Stomach (tissue), 9 donors: ENCODE data around the gene TBPL2. TPM values are rescaled to one million over a fixed set of nuclear protein-coding genes. Genes with fewer than 3 reads are reported as not detected.

Experiments
- DNase-seq, 2 donors: peaks; one replicate each; pipeline versions ENCODE4 v3.0.0 to v3.0.0-alpha.2; 2013 to 2019
- H3K27ac ChIP-seq, 5 donors: fragments of 200-600 bp in 4 of 5; sonication (generic) in 4 of 5; one replicate each; pipeline ENCODE4 v1.5.1; 2013 to 2019; ENCODE audit warnings: mild to moderate bottlenecking in 1 of 5, moderate library complexity in 1 of 5
- H3K27me3 ChIP-seq, 3 donors: fragments of 200-600 bp; sonication (generic); one replicate each; pipeline ENCODE4 v1.5.1; 2017 to 2019; ENCODE audit warnings: mixed run types in 1 of 3
- H3K36me3 ChIP-seq, 4 donors: fragments of 200-600 bp; sonication (generic); 1 replicate in 3 of 4; 2 replicates in 1 of 4; pipeline ENCODE4 v1.5.1; 2016 to 2019
- H3K4me1 ChIP-seq, 4 donors: fragments of 200-600 bp; sonication (generic); one replicate each; pipeline ENCODE4 v1.5.1; 2016 to 2019
- H3K4me3 ChIP-seq, 4 donors: fragments of 200-600 bp; sonication (generic) in 3 of 4; one replicate each; pipeline ENCODE4 v1.5.1; 2016 to 2019; ENCODE audit warnings: mild to moderate bottlenecking in 1 of 4
- H3K9me3 ChIP-seq, 4 donors: fragments of 200-600 bp; sonication (generic); one replicate each; pipeline ENCODE4 v1.5.1; 2016 to 2019
- EP300 ChIP-seq: sonication (generic); formaldehyde crosslinking; IDR thresholded peaks from one replicate; pipeline ENCODE4 v1.6.1; 2017; ENCODE audit warnings: antibody characterized with exemption
- POLR2A ChIP-seq, 4 donors: fragments of 450-650 bp; IDR thresholded peaks; one replicate each; pipeline ENCODE4 v1.6.1; 2016; ENCODE audit warnings: antibody characterized with exemption in 4 of 4, control low read depth in 2 of 4, mild to moderate bottlenecking in 1 of 4, moderate library complexity in 1 of 4
- POLR2AphosphoS5 ChIP-seq, 3 donors: sonication (generic); formaldehyde crosslinking; IDR thresholded peaks; one replicate each; pipeline ENCODE4 v1.6.1; 2016; ENCODE audit warnings: antibody characterized with exemption in 3 of 3
- WGBS, 5 donors: extraction: QIAGEN DNeasy Blood & Tissue Kit in 3 of 5; methylation state at CpG; one replicate each; pipeline versions ENCODE4 v1.1.5 to v1.1.7; 2013 to 2018; 5-methylcytosine and 5-hydroxymethylcytosine counted together
- intact Hi-C: fragments of 100-400 bp; cut with DNase I; formaldehyde crosslinking; loops from one replicate; pipeline ENCODE4 v1.15.1; 2023; ENCODE audit warnings: low total_unique reads
- polyA plus RNA-seq, 3 donors: library from polyadenylated mRNA; stranded (reverse); fragments of 200-250 nt; gene quantifications; one replicate each; pipeline ENCODE4 v1.2.3, GENCODE V29; 2013
- total RNA-seq, 5 donors: library from RNA; depleted of rRNA; stranded (reverse); fragments of >200 nt; gene quantifications; one replicate each; pipeline versions ENCODE4 v1.1.0 to v1.2.3, GENCODE V29; 2014 to 2016
- TF ChIP-seq, protein P1 (sequence below), 7 experiments: fragments of 450-650 bp in 4 of 7; fragments of 200-600 bp in 3 of 7; sonication (generic) in 3 of 7; IDR thresholded peaks; one replicate each; pipeline ENCODE4 v1.5.1; 2016 to 2019; ENCODE audit warnings: antibody characterized with exemption in 7 of 7, control low read depth in 2 of 7, mild to moderate bottlenecking in 1 of 7
- donor health status: healthy with polysubstance abuse.
- donor health status: Bipolar disorder and iron deficiency.
- donor health status: healthy.

The TBPL2 gene
- total and polyA plus RNA-seq, 8 donors: not detected

DNA sequence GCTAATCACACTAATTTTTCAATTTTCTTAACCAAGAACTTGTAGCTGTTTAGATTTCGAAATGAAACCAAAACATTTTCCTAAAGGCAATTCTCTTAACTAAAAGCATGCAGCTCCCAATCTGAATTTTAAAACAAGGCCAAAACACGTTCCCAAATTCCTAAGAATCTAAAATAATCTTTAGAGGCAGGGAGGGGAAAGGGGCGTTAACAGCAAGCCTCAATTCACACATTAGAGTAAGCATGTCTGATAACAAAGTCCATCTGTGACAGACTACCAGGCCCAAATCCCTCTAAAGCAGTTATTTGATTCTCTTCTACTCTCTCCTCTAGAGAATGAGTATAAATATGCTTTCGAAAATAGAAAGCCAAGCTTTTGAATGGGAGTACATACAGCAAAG, 29.5 kb downstream of the TBPL2 start:
- DNase-seq: no peak
- peak overlapping the region; percentile 93 to 99 (median 98) for H3K4me3 ChIP-seq
- H3K36me3 ChIP-seq: peaks cover 0 to 14% (median 6%) of the 10 kb centered on the region in 4 donors
- intact Hi-C loops: no loop called here
- TF ChIP-seq POLR2A (IDR thresholded peaks at IDR 0.05) (no peak), POLR2AphosphoS5 (IDR thresholded peaks at IDR 0.05) (no peak), EP300 (no peak)
- TF ChIP-seq, protein P1, sequence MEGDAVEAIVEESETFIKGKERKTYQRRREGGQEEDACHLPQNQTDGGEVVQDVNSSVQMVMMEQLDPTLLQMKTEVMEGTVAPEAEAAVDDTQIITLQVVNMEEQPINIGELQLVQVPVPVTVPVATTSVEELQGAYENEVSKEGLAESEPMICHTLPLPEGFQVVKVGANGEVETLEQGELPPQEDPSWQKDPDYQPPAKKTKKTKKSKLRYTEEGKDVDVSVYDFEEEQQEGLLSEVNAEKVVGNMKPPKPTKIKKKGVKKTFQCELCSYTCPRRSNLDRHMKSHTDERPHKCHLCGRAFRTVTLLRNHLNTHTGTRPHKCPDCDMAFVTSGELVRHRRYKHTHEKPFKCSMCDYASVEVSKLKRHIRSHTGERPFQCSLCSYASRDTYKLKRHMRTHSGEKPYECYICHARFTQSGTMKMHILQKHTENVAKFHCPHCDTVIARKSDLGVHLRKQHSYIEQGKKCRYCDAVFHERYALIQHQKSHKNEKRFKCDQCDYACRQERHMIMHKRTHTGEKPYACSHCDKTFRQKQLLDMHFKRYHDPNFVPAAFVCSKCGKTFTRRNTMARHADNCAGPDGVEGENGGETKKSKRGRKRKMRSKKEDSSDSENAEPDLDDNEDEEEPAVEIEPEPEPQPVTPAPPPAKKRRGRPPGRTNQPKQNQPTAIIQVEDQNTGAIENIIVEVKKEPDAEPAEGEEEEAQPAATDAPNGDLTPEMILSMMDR (IDR thresholded peaks at IDR 0.05): no peak
- H3K9me3 ChIP-seq: no peaks in the 10 kb centered on the region
- H3K27ac ChIP-seq: peak overlapping the region in 3 of 5 donors; percentile 83 to 89 (median 88)
- H3K27me3 ChIP-seq: no peaks in the 10 kb centered on the region
- WGBS, 5 donors: 11 to 18% (median 12%) methylated on average over 4 of the region's 4 CpGs
- peaks cover 8 to 55% (median 30%) of the 10 kb centered on the region in 4 donors for H3K4me1 ChIP-seq

DNA sequence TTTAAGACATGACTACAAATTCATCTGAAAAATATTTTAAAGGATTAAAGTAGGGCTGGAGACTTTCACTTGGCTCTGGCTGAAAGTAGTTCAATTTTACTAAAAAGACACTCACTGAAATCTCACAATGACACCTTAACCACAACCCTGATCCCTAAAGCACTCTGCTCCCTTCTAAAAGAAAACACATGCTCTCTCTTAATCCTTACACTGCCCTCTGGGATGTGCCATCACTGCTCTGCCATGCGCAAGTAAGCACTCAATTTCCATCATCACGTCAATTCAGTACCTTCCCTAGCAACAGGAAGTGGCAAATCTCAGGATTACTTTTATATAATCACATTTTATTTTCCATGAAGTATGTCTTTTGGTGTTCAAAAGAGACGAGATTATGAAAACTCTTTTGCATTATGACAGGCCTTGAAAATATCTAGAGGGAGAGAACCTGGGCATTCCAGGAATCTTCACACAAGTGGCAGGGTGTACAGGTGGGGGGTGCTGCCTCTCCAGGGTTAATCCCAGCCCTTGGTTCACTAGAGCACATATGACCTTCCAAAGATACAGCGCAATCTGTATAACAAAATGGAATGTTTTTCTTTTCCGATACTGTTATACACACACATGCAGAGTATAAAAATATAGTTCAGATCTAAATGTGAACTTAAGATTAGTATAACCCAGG, 36.1 kb downstream of the TBPL2 start:
- intact Hi-C loops: no loop called here
- H3K27me3 ChIP-seq: no peaks in the 10 kb centered on the region
- no peak for DNase-seq
- TF ChIP-seq, protein P1 (IDR thresholded peaks at IDR 0.05): no peak
- TF ChIP-seq EP300 (no peak), POLR2A (IDR thresholded peaks at IDR 0.05) (no peak), POLR2AphosphoS5 (IDR thresholded peaks at IDR 0.05) (no peak)
- WGBS, 5 donors: 67 to 76% (median 72%) methylated on average over 5 of the region's 5 CpGs
- H3K36me3 ChIP-seq: peaks cover 0 to 14% (median 6%) of the 10 kb centered on the region in 4 donors
- peak overlapping the region in 1 of 5 donors; percentile 27 for H3K27ac ChIP-seq
- H3K9me3 ChIP-seq: no peaks in the 10 kb centered on the region
- H3K4me3 ChIP-seq: no peak overlapping the region
- peaks cover 0 to 64% (median 15%) of the 10 kb centered on the region in 4 donors for H3K4me1 ChIP-seq

DNA sequence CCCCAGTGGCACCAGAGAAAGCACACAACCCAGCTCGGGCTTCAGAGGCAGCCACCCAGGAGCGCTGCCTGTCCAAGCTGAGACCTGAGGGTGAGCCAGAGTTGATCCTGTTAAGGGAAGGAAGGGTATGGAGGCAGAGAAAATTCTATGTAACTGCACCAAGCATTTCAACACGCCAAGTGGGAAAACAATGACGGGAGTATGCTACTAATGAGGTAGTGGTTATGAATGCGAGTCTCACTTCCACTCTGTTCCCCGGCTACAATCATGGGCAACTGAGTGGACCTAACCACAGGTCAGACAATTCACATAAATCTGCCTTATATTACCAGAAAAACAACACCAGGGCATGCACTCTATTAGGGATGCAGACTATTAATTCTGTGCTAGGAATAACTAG, 38.7 kb downstream of the TBPL2 start:
- Histone ChIP-seq H3K4me3 (no peak overlapping the region), H3K27me3 (no peaks in the 10 kb centered on the region), H3K27ac (no peak overlapping the region), H3K36me3 (peaks cover 0 to 5% (median 3%) of the 10 kb centered on the region in 4 donors), H3K9me3 (no peaks in the 10 kb centered on the region), H3K4me1 (peaks cover 0 to 47% (median 20%) of the 10 kb centered on the region in 4 donors)
- TF ChIP-seq POLR2AphosphoS5 (IDR thresholded peaks at IDR 0.05) (no peak), EP300 (no peak), POLR2A (IDR thresholded peaks at IDR 0.05) (no peak)
- TF ChIP-seq, protein P1 (IDR thresholded peaks at IDR 0.05): no peak
- intact Hi-C loops: no loop called here
- 85 to 95% (median 92%) methylated on average over 6 of the region's 6 CpGs for WGBS, 5 donors
- DNase-seq: no peak

DNA sequence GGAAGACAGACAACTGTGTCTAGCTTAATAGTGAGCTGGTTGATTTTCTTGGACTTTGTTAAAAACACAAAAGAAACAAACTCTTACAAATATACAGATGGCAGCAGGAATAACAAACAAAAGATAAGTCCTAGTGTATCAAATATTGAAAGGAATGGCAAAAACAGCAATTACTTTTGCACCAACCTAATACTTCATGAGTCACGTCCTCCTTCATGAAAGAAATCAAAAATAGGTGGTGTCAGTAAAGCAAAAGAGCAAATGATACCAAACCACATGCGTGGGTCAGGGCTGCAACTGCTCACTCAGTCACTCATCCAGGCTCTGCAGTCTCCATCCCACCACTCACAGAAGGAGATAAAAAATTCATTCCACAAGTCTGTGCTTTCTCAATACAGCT, 40.6 kb downstream of the TBPL2 start:
- H3K27me3 ChIP-seq: no peaks in the 10 kb centered on the region
- peaks cover 0 to 33% (median 20%) of the 10 kb centered on the region in 4 donors for H3K4me1 ChIP-seq
- peaks cover 8 to 22% (median 18%) of the 10 kb centered on the region in 4 donors for H3K36me3 ChIP-seq
- no peak overlapping the region for H3K4me3 ChIP-seq
- intact Hi-C loops: no loop called here
- TF ChIP-seq EP300: no peak
- TF ChIP-seq POLR2AphosphoS5 (IDR thresholded peaks at IDR 0.05): no peak
- TF ChIP-seq, protein P1 (IDR thresholded peaks at IDR 0.05): no peak
- no peak for TF ChIP-seq POLR2A (IDR thresholded peaks at IDR 0.05)
- 63 to 80% (median 65%) methylated on average over 2 of the region's 2 CpGs for WGBS, 5 donors
- H3K27ac ChIP-seq: peak overlapping the region in 2 of 5 donors; percentile 12 to 44
- no peak for DNase-seq
- no peaks in the 10 kb centered on the region for H3K9me3 ChIP-seq
